ENCODE results near the gene LILRB3.
"Not testable (repeated sequence)": the region's sequence is repeated elsewhere in the genome, so short reads cannot be mapped to it uniquely, and the experiment has no call there.

LILRB3 gene

GRCh38 chr19:54207676-54207982, 15.2 kb downstream of the LILRB3 start:
- H3K9ac ChIP-seq, result no peak overlapping the region
- H3K4me1 ChIP-seq (ENCODE audit: low read depth, poor library complexity, severe bottlenecking), result peaks cover 86% of the 10 kb centered on the region
- no peak overlapping the region for H3K27ac ChIP-seq
- peaks cover 26% of the 10 kb centered on the region; the same call in 1 of the 2 replicates for H3K36me3 ChIP-seq (ENCODE audit: insufficient read depth)
- H3K27me3 ChIP-seq (ENCODE audit: insufficient read depth, low read depth), result no peaks in the 10 kb centered on the region; the same call in 1 of the 2 replicates
- peaks cover 47% of the 10 kb centered on the region for H4K20me1 ChIP-seq (ENCODE audit: insufficient read depth)
- no peak for TF ChIP-seq CTCF (conservative IDR thresholded peaks at IDR 0.05; ENCODE audit: low read depth, low read length)
- H3K4me2 ChIP-seq, result no peak overlapping the region; the same call in 1 of the 2 replicates
- no peak overlapping the region for H2AFZ ChIP-seq (ENCODE audit: low read depth)
- peaks cover 36% of the 10 kb centered on the region for H3K79me2 ChIP-seq (ENCODE audit: insufficient read depth, low read depth)
- no peak overlapping the region for H3K4me3 ChIP-seq (IDR thresholded peaks at IDR 0.05; ENCODE audit: insufficient read depth, low read depth, low read length)

- peaks cover 31% of the 10 kb centered on the region; the same call in 1 of the 2 replicates for H3K36me3 ChIP-seq (ENCODE audit: insufficient read depth)
- H3K27me3 ChIP-seq (ENCODE audit: insufficient read depth, low read depth); H2AFZ ChIP-seq (ENCODE audit: low read depth); H3K27ac ChIP-seq; H3K9ac ChIP-seq; H3K4me3 ChIP-seq (IDR thresholded peaks at IDR 0.05; ENCODE audit: insufficient read depth, low read depth, low read length); H3K4me2 ChIP-seq: not testable (repeated sequence)
- H3K4me1 ChIP-seq (ENCODE audit: low read depth, poor library complexity, severe bottlenecking), result peaks cover 90% of the 10 kb centered on the region
- peaks cover 40% of the 10 kb centered on the region for H3K79me2 ChIP-seq (ENCODE audit: insufficient read depth, low read depth)
- H4K20me1 ChIP-seq (ENCODE audit: insufficient read depth), result peaks cover 51% of the 10 kb centered on the region
Measured at GRCh38 chr19:54207193-54207592, 15.6 kb downstream of the LILRB3 start.

- Histone ChIP-seq H3K4me1 (ENCODE audit: low read depth, poor library complexity, severe bottlenecking) (peaks cover 94% of the 10 kb centered on the region), H3K9ac (no peak overlapping the region), H3K36me3 (ENCODE audit: insufficient read depth) (peaks cover 34% of the 10 kb centered on the region; the same call in 1 of the 2 replicates), H2AFZ (ENCODE audit: low read depth) (no peak overlapping the region), H3K27me3 (ENCODE audit: insufficient read depth, low read depth) (no peaks in the 10 kb centered on the region; the same call in 1 of the 2 replicates), H3K79me2 (ENCODE audit: insufficient read depth, low read depth) (peaks cover 44% of the 10 kb centered on the region), H3K27ac (no peak overlapping the region), H3K4me3 (IDR thresholded peaks at IDR 0.05; ENCODE audit: insufficient read depth, low read depth, low read length) (no peak overlapping the region), H3K4me2 (no peak overlapping the region), H4K20me1 (ENCODE audit: insufficient read depth) (peaks cover 55% of the 10 kb centered on the region)
- no peak for TF ChIP-seq CTCF (conservative IDR thresholded peaks at IDR 0.05; ENCODE audit: low read depth, low read length)
Measured at GRCh38 chr19:54206831-54207177, 16.0 kb downstream of the LILRB3 start.

GRCh38 chr19:54206030-54206830, 16.6 kb downstream of the LILRB3 start:
- H3K9ac ChIP-seq, result no peak overlapping the region
- H3K36me3 ChIP-seq (ENCODE audit: insufficient read depth), result peaks cover 35% of the 10 kb centered on the region; the same call in 1 of the 2 replicates
- H3K4me3 ChIP-seq (IDR thresholded peaks at IDR 0.05; ENCODE audit: insufficient read depth, low read depth, low read length), result no peak overlapping the region
- TF ChIP-seq CTCF (conservative IDR thresholded peaks at IDR 0.05; ENCODE audit: low read depth, low read length), result no peak
- H3K4me2 ChIP-seq, result no peak overlapping the region
- H3K79me2 ChIP-seq (ENCODE audit: insufficient read depth, low read depth), result peaks cover 50% of the 10 kb centered on the region
- H4K20me1 ChIP-seq (ENCODE audit: insufficient read depth), result peaks cover 59% of the 10 kb centered on the region
- peaks cover 94% of the 10 kb centered on the region for H3K4me1 ChIP-seq (ENCODE audit: low read depth, poor library complexity, severe bottlenecking)
- no peak overlapping the region for H3K27ac ChIP-seq
- no peak overlapping the region for H2AFZ ChIP-seq (ENCODE audit: low read depth)
- no peaks in the 10 kb centered on the region; the same call in 1 of the 2 replicates for H3K27me3 ChIP-seq (ENCODE audit: insufficient read depth, low read depth)

Measured in KMS-11 (cell line).